IPS-20b (cell line): ENCODE measurements around the gene IQSEC1.

Experiments used
- H3K27ac ChIP-seq: one replicate; pipeline ENCODE4 v1.5.1; 2013; ENCODE audit warnings: low read length
- H3K27me3 ChIP-seq: 2 replicates; pipeline ENCODE4 v1.6.1; 2013; ENCODE audit warnings: mild to moderate bottlenecking, low read length, inconsistent platforms; ENCODE audit not compliant: insufficient read depth
- H3K36me3 ChIP-seq: 2 replicates; pipeline ENCODE4 v1.6.1; 2013; ENCODE audit warnings: low read depth, mild to moderate bottlenecking, inconsistent platforms, low read length, moderate library complexity; ENCODE audit not compliant: insufficient read depth
- H3K4me1 ChIP-seq: 2 replicates; pipeline ENCODE4 v1.6.1; 2013; ENCODE audit warnings: mild to moderate bottlenecking, control low read depth, inconsistent platforms, low read length, moderate library complexity; ENCODE audit not compliant: insufficient read depth
- H3K4me3 ChIP-seq: 2 replicates; pipeline ENCODE4 v1.5.1; 2013; ENCODE audit warnings: mild to moderate bottlenecking, low read length, inconsistent platforms
- H3K9ac ChIP-seq: 2 replicates; pipeline ENCODE4 v1.6.1; 2013; ENCODE audit warnings: low read depth, mild to moderate bottlenecking, inconsistent platforms, low read length, moderate library complexity
- H3K9me3 ChIP-seq: 2 replicates; pipeline ENCODE4 v1.6.1; 2013; ENCODE audit warnings: mild to moderate bottlenecking, low read depth, low read length, inconsistent platforms; ENCODE audit not compliant: insufficient read depth

The IQSEC1 gene

GRCh38 chr3:13080591-13080990 lies 7.4 kb upstream of the IQSEC1 start:
- no peak overlapping the region for H3K4me3 ChIP-seq
- H3K9ac ChIP-seq, result no peak overlapping the region
- H3K9me3 ChIP-seq, result no peaks in the 10 kb centered on the region
- no peaks in the 10 kb centered on the region for H3K4me1 ChIP-seq
- peaks cover 8% of the 10 kb centered on the region; the same call in 1 of the 2 replicates for H3K27me3 ChIP-seq
- H3K27ac ChIP-seq, result no peak overlapping the region
- no peaks in the 10 kb centered on the region for H3K36me3 ChIP-seq

GRCh38 chr3:13080026-13080425 lies 6.8 kb upstream of the IQSEC1 start:
- Histone ChIP-seq H3K27ac (no peak overlapping the region), H3K9ac (no peak overlapping the region), H3K4me1 (no peaks in the 10 kb centered on the region), H3K36me3 (no peaks in the 10 kb centered on the region), H3K9me3 (no peaks in the 10 kb centered on the region), H3K4me3 (no peak overlapping the region), H3K27me3 (peaks cover 13% of the 10 kb centered on the region)

- no peak overlapping the region for H3K27ac ChIP-seq
- H3K4me3 ChIP-seq, result no peak overlapping the region
- H3K4me1 ChIP-seq, result no peaks in the 10 kb centered on the region
- H3K9me3 ChIP-seq, result no peaks in the 10 kb centered on the region
- no peak overlapping the region for H3K9ac ChIP-seq
- peaks cover 19% of the 10 kb centered on the region for H3K27me3 ChIP-seq
- H3K36me3 ChIP-seq, result no peaks in the 10 kb centered on the region
These were observed 6.3 kb upstream of the IQSEC1 start for GRCh38 chr3:13079510-13079909.

GRCh38 chr3:13079051-13079450 lies 5.8 kb upstream of the IQSEC1 start:
- Histone ChIP-seq H3K27me3 (peaks cover 23% of the 10 kb centered on the region), H3K4me3 (no peak overlapping the region), H3K9me3 (no peaks in the 10 kb centered on the region), H3K9ac (no peak overlapping the region), H3K27ac (no peak overlapping the region), H3K4me1 (no peaks in the 10 kb centered on the region), H3K36me3 (no peaks in the 10 kb centered on the region)

GRCh38 chr3:13078163-13078905 lies 5.1 kb upstream of the IQSEC1 start:
- Histone ChIP-seq H3K4me1 (no peaks in the 10 kb centered on the region), H3K36me3 (no peaks in the 10 kb centered on the region), H3K9ac (no peak overlapping the region), H3K4me3 (no peak overlapping the region), H3K27ac (no peak overlapping the region), H3K27me3 (peaks cover 30% of the 10 kb centered on the region), H3K9me3 (no peaks in the 10 kb centered on the region)

GRCh38 chr3:13077431-13078162 lies 4.4 kb upstream of the IQSEC1 start:
- Histone ChIP-seq H3K9me3 (no peaks in the 10 kb centered on the region), H3K4me3 (no peak overlapping the region), H3K9ac (no peak overlapping the region), H3K27me3 (peaks cover 37% of the 10 kb centered on the region), H3K36me3 (no peaks in the 10 kb centered on the region), H3K4me1 (no peaks in the 10 kb centered on the region; the same call in 1 of the 2 replicates), H3K27ac (no peak overlapping the region)

GRCh38 chr3:13075986-13076654 lies 2.9 kb upstream of the IQSEC1 start:
- H3K27ac ChIP-seq, result no peak overlapping the region
- H3K9me3 ChIP-seq, result no peaks in the 10 kb centered on the region
- H3K4me1 ChIP-seq, result no peaks in the 10 kb centered on the region; the same call in 1 of the 2 replicates
- H3K36me3 ChIP-seq, result no peaks in the 10 kb centered on the region
- no peak overlapping the region for H3K4me3 ChIP-seq
- no peak overlapping the region for H3K9ac ChIP-seq
- peaks cover 45% of the 10 kb centered on the region for H3K27me3 ChIP-seq

GRCh38 chr3:13075318-13075717 lies 2.1 kb upstream of the IQSEC1 start:
- Histone ChIP-seq H3K9ac (no peak overlapping the region), H3K27me3 (peaks cover 45% of the 10 kb centered on the region), H3K4me1 (no peaks in the 10 kb centered on the region; the same call in 1 of the 2 replicates), H3K4me3 (no peak overlapping the region), H3K9me3 (no peaks in the 10 kb centered on the region), H3K27ac (no peak overlapping the region), H3K36me3 (no peaks in the 10 kb centered on the region)

GRCh38 chr3:13074006-13074375 lies 762 bp upstream of the IQSEC1 start:
- no peaks in the 10 kb centered on the region for H3K36me3 ChIP-seq
- no peak overlapping the region for H3K4me3 ChIP-seq
- H3K9me3 ChIP-seq, result no peaks in the 10 kb centered on the region
- no peak overlapping the region for H3K27ac ChIP-seq
- H3K27me3 ChIP-seq, result peaks cover 45% of the 10 kb centered on the region
- no peak overlapping the region for H3K9ac ChIP-seq
- H3K4me1 ChIP-seq, result no peaks in the 10 kb centered on the region; the same call in 1 of the 2 replicates

- Histone ChIP-seq H3K9me3 (no peaks in the 10 kb centered on the region), H3K36me3 (no peaks in the 10 kb centered on the region), H3K27ac (no peak overlapping the region), H3K27me3 (peaks cover 45% of the 10 kb centered on the region), H3K9ac (no peak overlapping the region), H3K4me1 (no peaks in the 10 kb centered on the region; the same call in 1 of the 2 replicates), H3K4me3 (peak overlapping the region; percentile 58; the same call in 1 of the 2 replicates)
These were observed 466 bp downstream of the IQSEC1 start for GRCh38 chr3:13072600-13073325.

GRCh38 chr3:13072239-13072599 lies 1.0 kb downstream of the IQSEC1 start:
- no peaks in the 10 kb centered on the region for H3K9me3 ChIP-seq
- no peaks in the 10 kb centered on the region; the same call in 1 of the 2 replicates for H3K4me1 ChIP-seq
- H3K9ac ChIP-seq, result no peak overlapping the region
- H3K36me3 ChIP-seq, result no peaks in the 10 kb centered on the region
- H3K27ac ChIP-seq, result no peak overlapping the region
- H3K27me3 ChIP-seq, result peaks cover 45% of the 10 kb centered on the region
- H3K4me3 ChIP-seq, result peak overlapping the region; percentile 58; the same call in 1 of the 2 replicates
